Panc1 (cell line): ENCODE data around the gene OSER1.

ENCODE experiments used
- CTCF ChIP-seq: fragments of 450-650 bp; IDR thresholded peaks from 2 replicates; pipeline ENCODE4 v1.5.1; 2017; ENCODE audit warnings: mild to moderate bottlenecking
- POLR2AphosphoS5 ChIP-seq: IDR thresholded peaks from 2 replicates; pipeline ENCODE4 v1.6.1; 2012; ENCODE audit warnings: mild to moderate bottlenecking, low read depth, low read length, moderate library complexity

GRCh38 chr20:44173846-44174245 is 36.7 kb downstream of the OSER1 start:
- TF ChIP-seq CTCF (no peak), POLR2AphosphoS5 (no peak)
